Natural killer cell (primary cell): ENCODE measurements around the gene ZNF574. TPM values are rescaled to one million over a fixed set of nuclear protein-coding genes. Genes with fewer than 3 reads are reported as not detected.

Experiments
- ATAC-seq, 3 donors: fragments of 150-1000 bp in 2 of 3; fragments of 200-7000 bp in 1 of 3; cut with Tn5 transposase; 1 replicate in 1 of 3; 2 replicates in 2 of 3; pipeline ENCODE4 v1.10.0; 2021; ENCODE audit warnings: mild to moderate bottlenecking in 2 of 3, moderate library complexity in 2 of 3
- DNase-seq, 2 donors: peaks; one replicate each; pipeline versions ENCODE4 v3.0.0 to v3.0.0-alpha.2; 2013 to 2021; ENCODE audit warnings: mixed read lengths in 1 of 2
- H3K27ac ChIP-seq: one replicate; pipeline ENCODE4 v1.5.1; 2013; ENCODE audit warnings: mild to moderate bottlenecking, low read length
- H3K27me3 ChIP-seq: one replicate; pipeline ENCODE4 v1.6.1; 2013; ENCODE audit warnings: low read length; ENCODE audit not compliant: control insufficient read depth, insufficient read depth
- H3K36me3 ChIP-seq: one replicate; pipeline ENCODE4 v1.6.1; 2013; ENCODE audit warnings: low read length; ENCODE audit not compliant: control insufficient read depth, insufficient read depth
- H3K4me1 ChIP-seq: one replicate; pipeline ENCODE4 v1.6.1; 2013; ENCODE audit warnings: low read length; ENCODE audit not compliant: control insufficient read depth, insufficient read depth
- H3K4me3 ChIP-seq: one replicate; pipeline ENCODE4 v1.5.1; 2013; ENCODE audit warnings: low read length
- H3K9me3 ChIP-seq: one replicate; pipeline ENCODE4 v1.6.1; 2013; ENCODE audit warnings: low read length; ENCODE audit not compliant: control insufficient read depth, insufficient read depth
- H3K27ac Mint-ChIP-seq, 2 donors: one replicate each; pipeline ENCODE4 v1.8.0; 2022; ENCODE audit warnings: mild to moderate bottlenecking in 2 of 2, mixed read lengths in 2 of 2, moderate library complexity in 1 of 2
- H3K27me3 Mint-ChIP-seq, 2 donors: one replicate each; pipeline ENCODE4 v1.8.0; 2022; ENCODE audit warnings: low read depth in 2 of 2, mixed read lengths in 2 of 2
- H3K36me3 Mint-ChIP-seq: one replicate; pipeline ENCODE4 v1.8.0; 2022; ENCODE audit warnings: mixed read lengths
- H3K4me1 Mint-ChIP-seq, 2 donors: one replicate each; pipeline ENCODE4 v1.8.0; 2022; ENCODE audit warnings: mixed read lengths in 2 of 2
- H3K4me3 Mint-ChIP-seq: one replicate; pipeline ENCODE4 v1.8.0; 2022; ENCODE audit warnings: mild to moderate bottlenecking, moderate library complexity, mixed read lengths
- H3K9me3 Mint-ChIP-seq, 2 donors: one replicate each; pipeline ENCODE4 v1.8.0; 2022; ENCODE audit warnings: mixed read lengths in 2 of 2
- CTCF ChIP-seq: fragments of 200-600 bp; IDR thresholded peaks from one replicate; pipeline ENCODE4 v1.8.0; 2022; ENCODE audit warnings: antibody characterized with exemption
- WGBS: methylation state at CpG from one replicate; pipeline ENCODE4 v1.1.7; 2013; ENCODE audit warnings: missing lambda C conversion rate; ENCODE audit not compliant: insufficient coverage; 5-methylcytosine and 5-hydroxymethylcytosine counted together
- intact Hi-C: fragments of 100-400 bp; cut with micrococcal nuclease; formaldehyde crosslinking; loops from one replicate; pipeline ENCODE4 v1.14.2; 2022
- total RNA-seq, 4 donors: library from RNA; stranded (reverse); fragments of 120-200 nt in 1 of 4; gene quantifications; one replicate each; pipeline versions ENCODE4 v1.2.3 to v1.2.4, GENCODE V29; 2013 to 2022

ZNF574 gene
- total RNA-seq, 3 donors from 2014 or later (not counting 1 experiment from before 2014, with no cell fraction given), result 21.6 to 23.7 (median 23.1) TPM

GRCh38 chr19:42121036-42121621, 45.2 kb downstream of the ZNF574 start:
- peak overlapping the region; percentile 65 to 92 for H3K27ac Mint-ChIP-seq
- H3K36me3 Mint-ChIP-seq, result no peaks in the 10 kb centered on the region
- no peak overlapping the region for H3K4me3 Mint-ChIP-seq
- Histone ChIP-seq H3K4me3 (no peak overlapping the region), H3K4me1 (peaks cover 49% of the 10 kb centered on the region), H3K27ac (peak overlapping the region; percentile 86), H3K9me3 (no peaks in the 10 kb centered on the region), H3K36me3 (peaks cover 18% of the 10 kb centered on the region), H3K27me3 (no peaks in the 10 kb centered on the region)
- DNase-seq (peak in 1 of 2 donors; percentile 27), ATAC-seq (peak in 2 of 3 donors; percentile 7 to 11)
- H3K4me1 Mint-ChIP-seq, result peaks cover 12 to 36% of the 10 kb centered on the region in 2 donors
- 72% methylated on average over 5 of the region's 5 CpGs for WGBS
- intact Hi-C loops, result no loop called here
- no peaks in the 10 kb centered on the region for H3K27me3 Mint-ChIP-seq
- H3K9me3 Mint-ChIP-seq, result no peaks in the 10 kb centered on the region
- TF ChIP-seq CTCF, result no peak

GRCh38 chr19:42121656-42122069, 45.7 kb downstream of the ZNF574 start:
- Histone ChIP-seq H3K36me3 (peaks cover 13% of the 10 kb centered on the region), H3K27me3 (no peaks in the 10 kb centered on the region), H3K9me3 (no peaks in the 10 kb centered on the region), H3K4me1 (peaks cover 49% of the 10 kb centered on the region), H3K4me3 (peak overlapping the region; percentile 1), H3K27ac (peak overlapping the region; percentile 86)
- ATAC-seq (peak; percentile 77 to 94 (median 93)), DNase-seq (peak; percentile 56 to 87)
- Mint-ChIP-seq H3K36me3 (no peaks in the 10 kb centered on the region), H3K9me3 (no peaks in the 10 kb centered on the region), H3K4me3 (peak overlapping the region; percentile 56), H3K27ac (peak overlapping the region; percentile 65 to 92), H3K4me1 (peaks cover 12 to 36% of the 10 kb centered on the region in 2 donors), H3K27me3 (no peaks in the 10 kb centered on the region)
- intact Hi-C loops, result no loop called here
- 12% methylated on average over 3 of the region's 8 CpGs for WGBS
- no peak for TF ChIP-seq CTCF

- H3K36me3 Mint-ChIP-seq, result no peaks in the 10 kb centered on the region
- Histone ChIP-seq H3K27me3 (no peaks in the 10 kb centered on the region), H3K4me1 (peaks cover 42% of the 10 kb centered on the region), H3K36me3 (peaks cover 3% of the 10 kb centered on the region), H3K9me3 (no peaks in the 10 kb centered on the region), H3K27ac (peak overlapping the region; percentile 86), H3K4me3 (no peak overlapping the region)
- ATAC-seq (no peak), DNase-seq (peak in 1 of 2 donors; percentile 46)
- H3K9me3 Mint-ChIP-seq, result no peaks in the 10 kb centered on the region
- peak overlapping the region; percentile 37 to 92 for H3K27ac Mint-ChIP-seq
- no peaks in the 10 kb centered on the region for H3K27me3 Mint-ChIP-seq
- WGBS, result 61% methylated on average over 17 of the region's 17 CpGs
- intact Hi-C loops, result no loop called here
- peaks cover 12 to 40% of the 10 kb centered on the region in 2 donors for H3K4me1 Mint-ChIP-seq
- peak overlapping the region; percentile 55 for H3K4me3 Mint-ChIP-seq
- no peak for TF ChIP-seq CTCF
These were observed 47.0 kb downstream of the ZNF574 start for GRCh38 chr19:42122691-42123607.
